ENCODE results near the gene KCNC1. TPM values are rescaled to one million over a fixed set of nuclear protein-coding genes. Genes with fewer than 3 reads are reported as not detected.

KCNC1 gene
- total RNA-seq, 4 donors from 2014 or later, result under 0.01 to 0.73 TPM; not detected in 2

GRCh38 chr11:17702876-17703275 lies 31.7 kb upstream of the KCNC1 start:
- intact Hi-C loops (cut with DNase I), result no loop called here
- Histone ChIP-seq H3K4me3 (replicated peaks in 1 of 3) (no peak overlapping the region), H3K27ac (no peak overlapping the region), H3K9me3 (no peaks in the 10 kb centered on the region), H3K27me3 (no peaks in the 10 kb centered on the region), H3K4me1 (no peaks in the 10 kb centered on the region), H3K36me3 (no peaks in the 10 kb centered on the region)
- WGBS, 2 donors, result 79 to 83% methylated on average over 5 of the region's 5 CpGs
- TF ChIP-seq CTCF (IDR thresholded peaks at IDR 0.05) (no peak), POLR2A (IDR thresholded peaks at IDR 0.05) (no peak)
- DNase-seq, result no peak

GRCh38 chr11:17703951-17704350 lies 30.6 kb upstream of the KCNC1 start:
- no peak overlapping the region for H3K4me3 ChIP-seq (replicated peaks in 1 of 3)
- H3K36me3 ChIP-seq, result no peaks in the 10 kb centered on the region
- intact Hi-C loops (cut with DNase I), result no loop called here
- no peak overlapping the region for H3K27ac ChIP-seq
- no peaks in the 10 kb centered on the region for H3K27me3 ChIP-seq
- DNase-seq, result no peak
- no peaks in the 10 kb centered on the region for H3K4me1 ChIP-seq
- TF ChIP-seq POLR2A (IDR thresholded peaks at IDR 0.05), result no peak
- TF ChIP-seq CTCF (IDR thresholded peaks at IDR 0.05), result no peak
- no peaks in the 10 kb centered on the region for H3K9me3 ChIP-seq
- WGBS, 2 donors, result 93 to 98% methylated on average over 2 of the region's 2 CpGs

GRCh38 chr11:17707830-17708229 lies 26.8 kb upstream of the KCNC1 start:
- no peak overlapping the region for H3K27ac ChIP-seq
- intact Hi-C loops (cut with DNase I), result no loop called here
- no peak overlapping the region for H3K4me3 ChIP-seq (replicated peaks in 1 of 3)
- WGBS, 2 donors, result 65 to 74% methylated on average over 4 of the region's 4 CpGs
- H3K36me3 ChIP-seq, result no peaks in the 10 kb centered on the region
- H3K4me1 ChIP-seq, result no peaks in the 10 kb centered on the region
- no peak for DNase-seq
- no peaks in the 10 kb centered on the region for H3K27me3 ChIP-seq
- no peaks in the 10 kb centered on the region for H3K9me3 ChIP-seq
- no peak for TF ChIP-seq POLR2A (IDR thresholded peaks at IDR 0.05)
- TF ChIP-seq CTCF (IDR thresholded peaks at IDR 0.05), result no peak

GRCh38 chr11:17711836-17712235 lies 22.7 kb upstream of the KCNC1 start:
- H3K27me3 ChIP-seq, result no peaks in the 10 kb centered on the region
- no peak overlapping the region for H3K4me3 ChIP-seq (replicated peaks in 1 of 3)
- no peak overlapping the region for H3K27ac ChIP-seq
- DNase-seq, result no peak
- intact Hi-C loops (cut with DNase I), result no loop called here
- no peaks in the 10 kb centered on the region for H3K36me3 ChIP-seq
- H3K4me1 ChIP-seq, result no peaks in the 10 kb centered on the region
- 27 to 38% methylated on average over 4 of the region's 4 CpGs for WGBS, 2 donors
- TF ChIP-seq POLR2A (IDR thresholded peaks at IDR 0.05), result no peak
- TF ChIP-seq CTCF (IDR thresholded peaks at IDR 0.05), result no peak
- H3K9me3 ChIP-seq, result no peaks in the 10 kb centered on the region

GRCh38 chr11:17713851-17714250 lies 20.7 kb upstream of the KCNC1 start:
- no peak overlapping the region for H3K4me3 ChIP-seq (replicated peaks in 1 of 3)
- intact Hi-C loops (cut with DNase I), result no loop called here
- H3K27me3 ChIP-seq, result no peaks in the 10 kb centered on the region
- WGBS, 2 donors, result 0% methylated on average over 1 of the region's 1 CpG; no CpG with 5 or more reads in 1 of the 2 donors
- no peaks in the 10 kb centered on the region for H3K36me3 ChIP-seq
- DNase-seq, result no peak
- no peaks in the 10 kb centered on the region for H3K9me3 ChIP-seq
- no peak overlapping the region for H3K27ac ChIP-seq
- TF ChIP-seq CTCF (IDR thresholded peaks at IDR 0.05) (no peak), POLR2A (IDR thresholded peaks at IDR 0.05) (no peak)
- no peaks in the 10 kb centered on the region for H3K4me1 ChIP-seq

Data from thyroid gland (tissue), 4 donors.